Parathyroid adenoma (tissue), 2 donors: ENCODE results near the gene BCORL1.
A peak's percentile ranks its signal among the peaks of the same experiment; 100 is the strongest.

Source experiments
- H2AFZ ChIP-seq: fragments of 300-600 bp; sonication (generic); one replicate; pipeline ENCODE4 v1.7.0; 2017; ENCODE audit warnings: antibody characterized with exemption, mild to moderate bottlenecking
- H3K27ac ChIP-seq: fragments of 300-600 bp; sonication (generic); one replicate; pipeline ENCODE4 v1.7.0; 2017
- H3K27me3 ChIP-seq: fragments of 300-600 bp; sonication (generic); one replicate; pipeline ENCODE4 v1.7.0; 2017; ENCODE audit warnings: low read length; ENCODE audit not compliant: control insufficient read depth, insufficient read depth
- H3K36me3 ChIP-seq: fragments of 300-600 bp; sonication (generic); one replicate; pipeline ENCODE4 v1.7.0; 2017; ENCODE audit warnings: low read length; ENCODE audit not compliant: control insufficient read depth, insufficient read depth
- H3K4me1 ChIP-seq: fragments of 300-600 bp; sonication (generic); one replicate; pipeline ENCODE4 v1.7.0; 2017; ENCODE audit warnings: control low read depth
- H3K4me2 ChIP-seq: fragments of 300-600 bp; sonication (generic); one replicate; pipeline ENCODE4 v1.7.0; 2017; ENCODE audit warnings: low read length
- H3K4me3 ChIP-seq: fragments of 300-600 bp; sonication (generic); one replicate; pipeline ENCODE4 v1.7.0; 2017; ENCODE audit warnings: low read depth, low read length
- H3K79me2 ChIP-seq: fragments of 300-600 bp; sonication (generic); one replicate; pipeline ENCODE4 v1.7.0; 2017; ENCODE audit warnings: control low read depth
- H3K9ac ChIP-seq: fragments of 300-600 bp; sonication (generic); one replicate; pipeline ENCODE4 v1.7.0; 2017; ENCODE audit warnings: mild to moderate bottlenecking
- H3K9me3 ChIP-seq: fragments of 300-600 bp; sonication (generic); one replicate; pipeline ENCODE4 v1.7.0; 2017; ENCODE audit warnings: low read length; ENCODE audit not compliant: control insufficient read depth
- TF ChIP-seq, protein P1 (sequence below): fragments of 300-600 bp; sonication (generic); IDR thresholded peaks from one replicate; pipeline ENCODE4 v1.7.0; 2017; ENCODE audit warnings: antibody characterized with exemption, mild to moderate bottlenecking
- donor health status: primary hyperparathyroidism.

Gene BCORL1

DNA sequence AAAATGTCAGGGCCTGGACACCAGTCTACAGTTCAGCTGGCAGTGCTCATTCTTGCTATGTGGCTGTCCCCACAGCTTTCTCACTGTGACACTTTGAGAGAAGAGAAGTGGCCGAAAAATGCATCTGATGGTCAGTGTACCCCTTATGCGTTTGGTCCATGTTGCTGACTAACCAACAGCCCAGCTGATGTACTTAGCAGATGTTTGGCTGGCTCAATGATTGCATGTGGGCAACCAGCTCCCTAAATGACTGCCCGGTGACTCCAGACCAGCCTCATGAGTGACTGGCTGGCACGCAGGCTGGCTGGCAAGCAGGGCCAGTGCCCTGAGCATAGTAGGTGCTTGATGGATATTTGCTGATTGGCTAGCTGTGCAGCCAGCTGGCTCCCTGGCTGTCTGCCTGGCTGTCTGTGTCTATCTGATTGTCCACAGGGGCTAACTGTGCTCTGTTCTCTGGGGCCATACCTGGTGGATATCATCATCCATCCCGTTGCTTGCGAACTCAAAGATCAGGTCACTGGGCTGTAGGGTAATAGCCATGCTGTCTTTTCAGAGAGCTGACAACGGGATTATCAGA lies 98.4 kb downstream of the BCORL1 start:
- Histone ChIP-seq H3K4me1 (no peaks in the 10 kb centered on the region), H3K9me3 (no peaks in the 10 kb centered on the region), H3K4me2 (no peak overlapping the region), H3K79me2 (no peaks in the 10 kb centered on the region), H3K27me3 (no peaks in the 10 kb centered on the region), H3K27ac (no peak overlapping the region), H3K4me3 (no peak overlapping the region), H3K36me3 (no peaks in the 10 kb centered on the region), H2AFZ (no peak overlapping the region), H3K9ac (no peak overlapping the region)
- TF ChIP-seq, protein P1, sequence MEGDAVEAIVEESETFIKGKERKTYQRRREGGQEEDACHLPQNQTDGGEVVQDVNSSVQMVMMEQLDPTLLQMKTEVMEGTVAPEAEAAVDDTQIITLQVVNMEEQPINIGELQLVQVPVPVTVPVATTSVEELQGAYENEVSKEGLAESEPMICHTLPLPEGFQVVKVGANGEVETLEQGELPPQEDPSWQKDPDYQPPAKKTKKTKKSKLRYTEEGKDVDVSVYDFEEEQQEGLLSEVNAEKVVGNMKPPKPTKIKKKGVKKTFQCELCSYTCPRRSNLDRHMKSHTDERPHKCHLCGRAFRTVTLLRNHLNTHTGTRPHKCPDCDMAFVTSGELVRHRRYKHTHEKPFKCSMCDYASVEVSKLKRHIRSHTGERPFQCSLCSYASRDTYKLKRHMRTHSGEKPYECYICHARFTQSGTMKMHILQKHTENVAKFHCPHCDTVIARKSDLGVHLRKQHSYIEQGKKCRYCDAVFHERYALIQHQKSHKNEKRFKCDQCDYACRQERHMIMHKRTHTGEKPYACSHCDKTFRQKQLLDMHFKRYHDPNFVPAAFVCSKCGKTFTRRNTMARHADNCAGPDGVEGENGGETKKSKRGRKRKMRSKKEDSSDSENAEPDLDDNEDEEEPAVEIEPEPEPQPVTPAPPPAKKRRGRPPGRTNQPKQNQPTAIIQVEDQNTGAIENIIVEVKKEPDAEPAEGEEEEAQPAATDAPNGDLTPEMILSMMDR, result no peak

DNA sequence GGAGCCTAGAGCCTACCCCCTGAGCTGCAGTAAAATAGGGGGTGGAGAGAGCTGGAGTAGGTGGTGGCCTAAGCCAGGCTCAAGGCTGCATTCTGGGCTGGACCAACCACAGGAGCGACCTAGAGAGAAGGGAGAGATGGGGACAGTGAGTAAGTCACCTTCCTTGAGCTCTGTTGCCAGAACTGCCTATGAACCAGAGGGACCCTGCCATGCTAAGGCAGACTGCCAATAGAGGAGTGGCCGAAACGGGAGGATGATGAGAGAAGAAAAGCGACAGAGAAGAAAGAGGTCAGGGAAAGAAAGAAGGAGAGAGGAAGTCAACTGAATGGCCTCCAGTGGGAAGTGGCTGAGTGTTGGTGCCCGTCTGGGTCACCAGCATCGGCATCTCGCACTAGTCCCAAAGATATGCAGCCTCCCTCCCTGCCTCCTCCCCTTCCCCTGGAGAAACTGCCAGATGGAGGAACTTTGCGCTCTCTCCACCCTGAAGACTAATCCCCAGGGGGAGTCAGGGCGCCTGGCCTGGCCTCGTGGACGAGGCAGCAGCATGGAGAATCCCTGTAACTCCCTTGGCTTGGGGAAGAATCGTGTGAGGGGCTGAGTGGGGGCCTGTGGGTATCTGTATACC lies 99.1 kb downstream of the BCORL1 start:
- H3K4me1 ChIP-seq, result no peaks in the 10 kb centered on the region
- no peaks in the 10 kb centered on the region for H3K79me2 ChIP-seq
- TF ChIP-seq, protein P1, result no peak
- H2AFZ ChIP-seq, result no peak overlapping the region
- H3K4me3 ChIP-seq, result no peak overlapping the region
- H3K27me3 ChIP-seq, result no peaks in the 10 kb centered on the region
- peak overlapping the region; percentile 19 for H3K27ac ChIP-seq
- no peak overlapping the region for H3K9ac ChIP-seq
- H3K9me3 ChIP-seq, result no peaks in the 10 kb centered on the region
- no peak overlapping the region for H3K4me2 ChIP-seq
- H3K36me3 ChIP-seq, result no peaks in the 10 kb centered on the region

DNA sequence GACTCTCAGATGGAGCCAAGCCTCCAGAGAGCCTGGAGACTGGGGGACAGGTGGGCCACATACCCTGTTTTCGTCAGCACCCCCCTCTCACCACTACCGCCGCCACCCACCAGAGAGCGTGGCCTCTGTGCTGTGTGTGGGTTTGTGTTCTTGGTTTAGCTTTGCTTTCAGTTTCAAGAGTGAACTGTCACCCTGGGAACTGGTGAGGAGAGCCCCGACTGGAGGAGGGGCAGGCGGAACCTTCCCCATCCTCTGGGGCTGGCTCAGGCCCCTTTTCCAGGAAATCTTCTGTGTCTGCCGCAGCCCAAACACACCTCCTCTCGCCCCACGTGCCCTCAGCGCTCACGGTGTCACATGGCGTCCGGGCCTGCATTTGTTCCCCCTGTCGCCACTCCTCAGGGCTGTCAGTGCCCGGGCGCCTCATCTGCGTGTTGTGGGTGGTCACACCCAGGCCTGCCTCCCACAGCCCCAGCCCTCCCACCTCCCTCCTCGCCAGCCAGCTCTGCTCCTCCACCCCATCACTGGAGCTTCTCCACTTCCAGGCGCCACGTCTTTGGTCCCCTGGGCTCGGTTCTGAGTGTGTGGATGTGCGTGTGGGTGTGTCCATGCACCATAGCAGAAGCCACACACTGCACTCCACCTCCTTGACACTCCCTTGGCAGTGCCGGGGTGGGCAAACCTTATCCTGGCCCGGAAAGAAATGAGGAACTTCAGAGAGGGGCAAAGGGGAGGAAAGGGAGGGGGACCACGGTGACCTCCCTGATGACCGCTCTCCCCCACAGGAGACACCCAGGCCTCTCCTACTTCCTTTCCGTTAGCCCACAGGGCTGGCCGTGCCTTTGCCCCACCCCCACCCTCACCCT lies 100.0 kb downstream of the BCORL1 start:
- Histone ChIP-seq H3K4me1 (no peaks in the 10 kb centered on the region), H3K9ac (no peak overlapping the region), H3K36me3 (no peaks in the 10 kb centered on the region), H3K27me3 (no peaks in the 10 kb centered on the region), H3K79me2 (no peaks in the 10 kb centered on the region), H3K4me2 (no peak overlapping the region), H3K9me3 (no peaks in the 10 kb centered on the region), H2AFZ (no peak overlapping the region), H3K27ac (peak overlapping the region; percentile 19), H3K4me3 (no peak overlapping the region)
- TF ChIP-seq, protein P1, result no peak

GRCh38 chrX:130083107-130083490 lies 100.7 kb downstream of the BCORL1 start:
- Histone ChIP-seq H3K36me3 (no peaks in the 10 kb centered on the region), H3K4me1 (no peaks in the 10 kb centered on the region), H2AFZ (no peak overlapping the region), H3K9ac (no peak overlapping the region), H3K79me2 (no peaks in the 10 kb centered on the region), H3K27me3 (no peaks in the 10 kb centered on the region), H3K9me3 (no peaks in the 10 kb centered on the region), H3K4me2 (no peak overlapping the region), H3K27ac (no peak overlapping the region), H3K4me3 (no peak overlapping the region)
- TF ChIP-seq, protein P1, result no peak
